Lower leg skin (tissue), 4 donors: ENCODE results near the gene KEL. TPM values are rescaled to one million over a fixed set of nuclear protein-coding genes. Genes with fewer than 3 reads are reported as not detected.

ENCODE experiments used
- DNase-seq, 2 donors: peaks; one replicate each; pipeline ENCODE4 v3.0.0-alpha.2; 2019; ENCODE audit warnings: low spot score in 2 of 2
- H3K4me3 ChIP-seq: fragments of 200-600 bp; sonication (generic); 2 replicates; pipeline ENCODE4 v1.5.1; 2017; ENCODE audit warnings: mild to moderate bottlenecking, low read depth; ENCODE audit not compliant: poor library complexity, severe bottlenecking
- POLR2A ChIP-seq, 2 donors: fragments of 450-650 bp; IDR thresholded peaks; one replicate each; pipeline ENCODE4 v1.6.1; 2016 to 2017; ENCODE audit warnings: antibody characterized with exemption in 2 of 2, mild to moderate bottlenecking in 1 of 2, moderate library complexity in 1 of 2
- WGBS, 2 donors: methylation state at CpG; one replicate each; pipeline ENCODE4 v1.1.5; 2018; 5-methylcytosine and 5-hydroxymethylcytosine counted together
- intact Hi-C: fragments of 100-400 bp; cut with DNase I; formaldehyde crosslinking; loops from one replicate; pipeline ENCODE4 v1.15.0; 2023; ENCODE audit warnings: low total_unique reads
- total RNA-seq, 4 donors: library from RNA; depleted of rRNA; stranded (reverse); fragments of >200 nt; gene quantifications; one replicate each; pipeline ENCODE4 v1.1.0, GENCODE V29; 2016
- TF ChIP-seq, protein P1 (sequence below), 3 donors: fragments of 450-650 bp; IDR thresholded peaks; one replicate each; pipeline ENCODE4 v1.5.1; 2016; ENCODE audit warnings: antibody characterized with exemption in 3 of 3, mild to moderate bottlenecking in 3 of 3, moderate library complexity in 2 of 3

KEL gene
- total RNA-seq, 4 donors from 2014 or later = 0.08 to 0.58 (median 0.47) TPM; not detected in 1

DNA sequence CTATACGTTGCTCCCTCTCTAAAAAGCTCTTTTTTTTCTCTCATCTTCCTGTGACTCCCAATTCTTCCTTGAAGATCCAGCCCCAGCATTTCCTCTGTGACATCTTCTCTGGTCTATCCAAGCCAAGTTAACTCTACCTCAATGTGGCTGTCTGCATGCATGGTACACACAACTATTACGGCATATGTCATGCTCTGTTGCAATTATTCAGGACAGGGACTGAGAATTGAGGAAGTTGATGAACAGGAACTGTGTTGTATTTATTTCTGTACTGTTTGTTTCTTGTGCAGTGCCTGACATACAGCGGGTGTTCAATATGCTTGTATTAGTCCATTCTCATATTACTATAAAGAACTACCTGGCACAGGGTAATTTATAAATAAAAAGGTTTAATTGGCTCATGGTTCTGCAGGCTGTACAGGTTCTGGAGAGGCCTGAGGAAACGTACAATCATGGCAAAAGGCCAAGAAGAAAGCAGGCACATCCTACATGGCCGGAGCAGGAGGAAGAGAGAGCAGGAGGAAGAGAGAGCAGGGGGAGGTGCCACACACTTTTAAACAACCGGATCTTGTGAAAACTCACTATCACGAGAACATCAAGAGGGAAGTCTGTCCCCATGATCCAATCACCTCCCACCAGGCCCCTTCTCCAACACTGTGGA is 34.9 kb downstream of the KEL start:
- peak in 1 of 2 donors; percentile 56 for DNase-seq
- intact Hi-C loops = no loop called here
- TF ChIP-seq, protein P1, sequence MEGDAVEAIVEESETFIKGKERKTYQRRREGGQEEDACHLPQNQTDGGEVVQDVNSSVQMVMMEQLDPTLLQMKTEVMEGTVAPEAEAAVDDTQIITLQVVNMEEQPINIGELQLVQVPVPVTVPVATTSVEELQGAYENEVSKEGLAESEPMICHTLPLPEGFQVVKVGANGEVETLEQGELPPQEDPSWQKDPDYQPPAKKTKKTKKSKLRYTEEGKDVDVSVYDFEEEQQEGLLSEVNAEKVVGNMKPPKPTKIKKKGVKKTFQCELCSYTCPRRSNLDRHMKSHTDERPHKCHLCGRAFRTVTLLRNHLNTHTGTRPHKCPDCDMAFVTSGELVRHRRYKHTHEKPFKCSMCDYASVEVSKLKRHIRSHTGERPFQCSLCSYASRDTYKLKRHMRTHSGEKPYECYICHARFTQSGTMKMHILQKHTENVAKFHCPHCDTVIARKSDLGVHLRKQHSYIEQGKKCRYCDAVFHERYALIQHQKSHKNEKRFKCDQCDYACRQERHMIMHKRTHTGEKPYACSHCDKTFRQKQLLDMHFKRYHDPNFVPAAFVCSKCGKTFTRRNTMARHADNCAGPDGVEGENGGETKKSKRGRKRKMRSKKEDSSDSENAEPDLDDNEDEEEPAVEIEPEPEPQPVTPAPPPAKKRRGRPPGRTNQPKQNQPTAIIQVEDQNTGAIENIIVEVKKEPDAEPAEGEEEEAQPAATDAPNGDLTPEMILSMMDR (IDR thresholded peaks at IDR 0.05) = no peak
- no peak for TF ChIP-seq POLR2A (IDR thresholded peaks at IDR 0.05)
- 54 to 63% methylated on average over 7 of the region's 7 CpGs for WGBS, 2 donors
- H3K4me3 ChIP-seq = no peak overlapping the region

GRCh38 chr7:142925413-142925812 is 36.8 kb downstream of the KEL start:
- TF ChIP-seq, protein P1 (IDR thresholded peaks at IDR 0.05) = no peak
- no peak for TF ChIP-seq POLR2A (IDR thresholded peaks at IDR 0.05)
- no peak overlapping the region for H3K4me3 ChIP-seq
- DNase-seq = peak in 1 of 2 donors; percentile 75
- 83% methylated on average over 12 of the region's 12 CpGs for WGBS, 2 donors
- intact Hi-C loops = no loop called here

GRCh38 chr7:142923391-142923790 is 38.8 kb downstream of the KEL start:
- no peak overlapping the region for H3K4me3 ChIP-seq
- 45 to 47% methylated on average over 2 of the region's 2 CpGs for WGBS, 2 donors
- no peak for DNase-seq
- intact Hi-C loops = no loop called here
- TF ChIP-seq POLR2A (IDR thresholded peaks at IDR 0.05) = no peak
- TF ChIP-seq, protein P1 (IDR thresholded peaks at IDR 0.05) = no peak

DNA sequence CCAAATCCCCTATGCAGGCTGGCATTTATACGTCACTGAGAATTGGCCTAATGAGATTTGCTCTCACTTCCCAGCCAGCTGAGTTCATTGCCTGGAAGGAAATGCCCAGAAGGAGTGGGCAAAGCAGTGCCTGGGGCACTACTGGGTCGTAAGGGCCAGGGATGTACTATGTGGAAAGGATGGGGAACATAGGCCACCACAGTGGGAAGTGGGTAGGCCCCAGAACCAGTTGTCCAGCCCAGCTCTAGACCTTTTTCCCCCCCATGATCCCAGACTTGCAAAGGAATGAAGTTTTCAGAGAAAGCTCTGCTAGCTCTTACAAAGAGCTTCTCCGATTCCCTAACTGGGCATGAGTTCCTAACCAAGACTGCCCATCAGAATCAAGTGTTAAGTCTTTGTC is 42.5 kb downstream of the KEL start:
- intact Hi-C loops = no loop called here
- DNase-seq = peak in 1 of 2 donors; percentile 58
- 81 to 89% methylated on average over 3 of the region's 3 CpGs for WGBS, 2 donors
- H3K4me3 ChIP-seq = no peak overlapping the region
- TF ChIP-seq, protein P1 (IDR thresholded peaks at IDR 0.05) = no peak
- no peak for TF ChIP-seq POLR2A (IDR thresholded peaks at IDR 0.05)

DNA sequence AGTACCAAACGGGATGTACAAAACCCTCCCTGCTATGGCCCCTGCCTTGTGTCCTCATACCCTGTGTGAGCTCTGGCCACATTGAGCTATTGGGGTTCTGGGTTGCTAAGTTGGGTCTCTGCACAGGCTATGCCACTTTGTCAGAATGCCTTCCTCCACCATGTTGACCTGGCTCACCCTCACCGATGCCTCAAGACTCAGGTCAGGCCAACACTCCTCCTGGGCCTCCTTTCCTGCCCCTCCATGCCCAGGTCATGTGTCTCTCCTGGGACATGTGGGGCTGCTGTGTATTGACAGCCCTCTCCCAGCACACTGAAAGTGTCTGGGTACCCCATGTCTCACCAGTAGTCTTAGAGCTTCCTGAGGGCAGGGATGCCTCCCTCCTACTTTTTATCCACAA is 43.3 kb downstream of the KEL start:
- TF ChIP-seq POLR2A (IDR thresholded peaks at IDR 0.05) = no peak
- TF ChIP-seq, protein P1 (IDR thresholded peaks at IDR 0.05) = no peak
- DNase-seq = peak in 1 of 2 donors; percentile 56
- intact Hi-C loops = no loop called here
- H3K4me3 ChIP-seq = no peak overlapping the region
- WGBS, 2 donors = 87% methylated on average over 2 of the region's 2 CpGs

DNA sequence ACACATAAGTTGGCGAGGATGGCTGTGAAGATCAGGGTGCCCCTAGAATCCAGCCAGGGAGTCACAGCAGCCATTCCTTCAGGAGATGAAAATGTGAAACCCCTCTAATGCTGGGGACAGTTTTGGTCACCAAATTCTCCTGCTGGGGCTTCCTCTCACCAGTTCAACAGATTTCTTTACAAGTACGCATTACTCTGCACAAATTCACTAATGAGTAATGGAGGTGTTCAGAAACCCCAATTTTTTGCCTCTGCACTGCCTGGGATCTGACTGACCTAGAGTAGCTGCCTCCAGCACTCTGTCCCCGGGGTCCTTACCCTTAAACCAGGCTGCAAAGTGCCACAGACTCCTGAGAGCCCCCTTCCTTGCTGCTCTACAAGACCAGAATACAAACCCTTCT is 44.7 kb downstream of the KEL start:
- no peak for TF ChIP-seq POLR2A (IDR thresholded peaks at IDR 0.05)
- TF ChIP-seq, protein P1 (IDR thresholded peaks at IDR 0.05) = no peak
- no peak overlapping the region for H3K4me3 ChIP-seq
- DNase-seq = peak in 1 of 2 donors; percentile 21
- WGBS, 2 donors = 76 to 77% methylated on average over 3 of the region's 3 CpGs
- intact Hi-C loops = no loop called here
